DND-41 (cell line): ENCODE data around the gene MDH2.

Experiments
- CTCF ChIP-seq: IDR thresholded peaks from 2 replicates; pipeline ENCODE4 v1.5.1; 2012; ENCODE audit warnings: borderline replicate concordance, low read length, moderate library complexity, mild to moderate bottlenecking; ENCODE audit not compliant: poor library complexity, severe bottlenecking; ENCODE audit errors: extremely low read depth
- EZH2 ChIP-seq: IDR thresholded peaks from 3 replicates; pipeline ENCODE4 v1.6.1; 2012; ENCODE audit warnings: borderline replicate concordance, low read depth, mild to moderate bottlenecking, moderate library complexity, low read length, inconsistent platforms; ENCODE audit not compliant: severe bottlenecking

DNA sequence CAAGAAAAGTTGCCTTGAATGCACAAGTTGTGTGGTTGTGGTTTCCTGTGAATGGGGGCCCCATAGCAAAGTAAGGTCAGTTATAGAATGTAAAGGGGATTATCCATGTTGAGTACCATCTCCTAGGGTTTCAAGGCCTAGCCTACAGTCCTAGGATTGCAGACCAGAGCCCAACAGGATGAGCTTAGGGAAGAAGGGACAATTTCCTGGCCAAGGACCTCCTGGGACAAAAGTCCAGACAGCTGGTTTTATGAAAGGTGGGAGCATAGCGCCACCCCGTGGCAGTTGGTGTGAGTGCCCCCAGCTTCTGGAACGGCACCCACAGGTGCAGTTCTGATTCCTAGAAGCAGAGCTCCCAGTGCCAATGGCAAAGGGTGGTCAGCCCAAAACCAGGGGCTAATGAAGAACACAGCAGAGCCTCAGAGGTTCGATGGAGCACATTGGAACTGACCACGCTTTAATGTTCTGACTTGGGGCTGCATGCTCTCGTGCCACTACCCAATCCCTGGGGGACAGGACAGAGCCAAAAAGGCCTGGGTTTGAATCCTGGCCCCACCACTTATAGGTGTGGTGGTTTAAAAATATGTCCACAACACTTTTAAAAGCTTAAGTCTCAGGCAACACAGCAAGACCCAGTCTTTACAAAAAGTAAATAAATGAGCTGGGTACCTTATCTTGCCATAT, 27.7 kb upstream of the MDH2 start:
- TF ChIP-seq CTCF (peak; percentile 65), EZH2 (no peak)
